Measurements from ENCODE around the gene LRRC34. TPM values are rescaled to one million over a fixed set of nuclear protein-coding genes. Genes with fewer than 3 reads are reported as not detected.

The LRRC34 gene
- total and polyA plus RNA-seq, 2 of the 8 experiments (the other 6 are each of a cell fraction or from before 2014, with no cell fraction given) = 3.3 to 4.1 TPM

GRCh38 chr3:169825316-169825715 is 12.6 kb upstream of the LRRC34 start:
- Histone ChIP-seq H2BK5ac (ENCODE audit: low read depth, low read length) (no peak overlapping the region), H2BK12ac (ENCODE audit: low read depth, low read length) (no peak overlapping the region), H3K4me1 (replicated peaks in 1 of 4; ENCODE audit: control insufficient read depth in 3 of 4, insufficient read depth in 4 of 4, low read length in 3 of 4) (no peaks in the 10 kb centered on the region), H3K56ac (replicated peaks; ENCODE audit: insufficient read length, low read depth, low read length) (no peak overlapping the region), H3K27ac (ENCODE audit: low read depth, low read length) (no peak overlapping the region), H2BK20ac (ENCODE audit: low read length) (no peak overlapping the region), H3K4ac (replicated peaks; ENCODE audit: insufficient read length, low read depth, low read length) (no peak overlapping the region), H3K14ac (ENCODE audit: insufficient read length) (no peak overlapping the region), H3K4me2 (ENCODE audit: insufficient read depth in 1 of 2, low read depth in 2 of 2, low read length in 2 of 2) (no peak overlapping the region), H4K20me1 (replicated peaks in 1 of 2; ENCODE audit: control insufficient read depth in 1 of 2, insufficient read depth in 2 of 2, low read length in 2 of 2) (no peaks in the 10 kb centered on the region), H3K23ac (ENCODE audit: insufficient read length) (no peak overlapping the region), H3K9me3 (ENCODE audit: insufficient read depth in 2 of 2, low read depth in 1 of 2, low read length in 1 of 2) (no peaks in the 10 kb centered on the region), H3K36me3 (ENCODE audit: control insufficient read depth in 2 of 4, insufficient read depth in 4 of 4, low read length in 3 of 4) (no peaks in the 10 kb centered on the region), H4K91ac (replicated peaks; ENCODE audit: insufficient read length, low read length) (no peak overlapping the region), H3K79me1 (ENCODE audit: low read depth, low read length) (no peaks in the 10 kb centered on the region), H3K18ac (ENCODE audit: extremely low read depth, low read length) (no peak overlapping the region), H4K8ac (ENCODE audit: extremely low read depth, insufficient read depth, low read length) (no peak overlapping the region), H3K23me2 (ENCODE audit: low read depth, low read length) (no peaks in the 10 kb centered on the region), H2BK120ac (replicated peaks; ENCODE audit: low read depth, low read length) (no peak overlapping the region), H2BK15ac (ENCODE audit: low read length) (no peak overlapping the region), H2AFZ (ENCODE audit: low read length) (no peak overlapping the region), H3K4me3 (ENCODE audit: extremely low read depth in 1 of 4, insufficient read depth in 2 of 4, low read depth in 3 of 4, low read length in 4 of 4) (no peak overlapping the region), H3K27me3 (replicated peaks in 1 of 4; ENCODE audit: control insufficient read depth in 3 of 4, extremely low read depth in 1 of 4, insufficient read depth in 3 of 4, low read length in 3 of 4) (peaks cover 0 to 1% (median 0%) of the 10 kb centered on the region in 4 experiments; a peak in 1 of 7 replicates), H3K9ac (replicated peaks in 1 of 4; ENCODE audit: extremely low read depth in 1 of 4, low read depth in 3 of 4, low read length in 3 of 4) (no peak overlapping the region), H4K5ac (ENCODE audit: insufficient read length, low read depth, low read length) (no peak overlapping the region), H2AK5ac (ENCODE audit: low read depth, low read length) (no peak overlapping the region), H3K79me2 (ENCODE audit: control insufficient read depth in 1 of 2, insufficient read depth in 2 of 2, low read length in 2 of 2) (no peaks in the 10 kb centered on the region)
- ChIA-PET POLR2A (ENCODE audit: partially characterized antibody) (interaction anchor here (0.7 to 0.9 kb wide), 2 partner anchors 11 to 47 kb away, joined by 3 to 4 read pairs; no protein-coding TSS in a partner anchor), CTCF (ENCODE audit: partially characterized antibody) (interaction anchor here (1.4 kb wide), 1 partner anchor 10 kb away, joined by 4 read pairs; no protein-coding TSS in a partner anchor)
- FAIRE-seq (no peak), DNase-seq (ENCODE audit: low read depth in 1 of 2, low spot score in 2 of 2) (no peak)
- WGBS, 2 experiments (ENCODE audit: extremely low coverage in 1 of 2, insufficient coverage in 1 of 2, insufficient read length in 1 of 2, insufficient replicate concordance in 2 of 2, low coverage in 1 of 2, low lambda C conversion rate in 2 of 2, missing lambda C conversion rate in 1 of 2) = 94% methylated on average over 3 of the region's 3 CpGs; no CpG with 5 or more reads in 1 of the 2 experiments
- TF ChIP-seq BRCA1 (IDR thresholded peaks at IDR 0.05; ENCODE audit: low read depth, low read length) (no peak), CHD2 (IDR thresholded peaks at IDR 0.05; ENCODE audit: low read length) (no peak), RFX5 (IDR thresholded peaks at IDR 0.05; ENCODE audit: borderline replicate concordance, low read depth, low read length) (no peak), POLR2AphosphoS5 (IDR thresholded peaks at IDR 0.05; ENCODE audit: low read depth, low read length) (no peak), CBX5 (IDR thresholded peaks at IDR 0.05; ENCODE audit: low read depth, low read length) (no peak), SUZ12 (IDR thresholded peaks at IDR 0.05; ENCODE audit: low read length) (no peak), JUN (IDR thresholded peaks at IDR 0.05; ENCODE audit: low read depth, low read length) (no peak), E2F6 (IDR thresholded peaks at IDR 0.05) (no peak), NRF1 (IDR thresholded peaks at IDR 0.05; ENCODE audit: low read depth, low read length) (no peak), JUND (IDR thresholded peaks at IDR 0.05; ENCODE audit: low read length) (no peak), BCL11A (IDR thresholded peaks at IDR 0.05; ENCODE audit: low read depth in 2 of 2, low read length in 2 of 2) (no peak), SIX5 (IDR thresholded peaks at IDR 0.05; ENCODE audit: low read depth, low read length) (no peak), MAFK (IDR thresholded peaks at IDR 0.05; ENCODE audit: low read depth, low read length) (no peak)
- TF ChIP-seq, protein P1, sequence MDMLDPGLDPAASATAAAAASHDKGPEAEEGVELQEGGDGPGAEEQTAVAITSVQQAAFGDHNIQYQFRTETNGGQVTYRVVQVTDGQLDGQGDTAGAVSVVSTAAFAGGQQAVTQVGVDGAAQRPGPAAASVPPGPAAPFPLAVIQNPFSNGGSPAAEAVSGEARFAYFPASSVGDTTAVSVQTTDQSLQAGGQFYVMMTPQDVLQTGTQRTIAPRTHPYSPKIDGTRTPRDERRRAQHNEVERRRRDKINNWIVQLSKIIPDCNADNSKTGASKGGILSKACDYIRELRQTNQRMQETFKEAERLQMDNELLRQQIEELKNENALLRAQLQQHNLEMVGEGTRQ (IDR thresholded peaks at IDR 0.05; ENCODE audit: low read length) = no peak

All from H1 (cell line).